Measurements from ENCODE around the gene RNF181. TPM values are rescaled to one million over a fixed set of nuclear protein-coding genes. Genes with fewer than 3 reads are reported as not detected.

Gene RNF181
- total and polyA plus RNA-seq, 2 of the 13 experiments (the other 11 are each of a cell fraction or from before 2014, with no cell fraction given), result 224 to 578 TPM

GRCh38 chr2:85602476-85603234 lies 7.1 kb downstream of the RNF181 start, which contains the start of gene TMEM150A (continued):
- TF ChIP-seq ZNF275 (CRISPR knock-in tag; IDR thresholded peaks at IDR 0.05; ENCODE audit: borderline replicate concordance) (no peak; the same call in 1 of the 2 replicates), ZNF562 (CRISPR knock-in tag; IDR thresholded peaks at IDR 0.05; ENCODE audit: borderline replicate concordance) (no peak), IRF2 (CRISPR knock-in tag; IDR thresholded peaks at IDR 0.05) (peak; percentile 78), DDIT3 (CRISPR knock-in tag; IDR thresholded peaks at IDR 0.05) (no peak), SAP130 (CRISPR knock-in tag; IDR thresholded peaks at IDR 0.05; ENCODE audit: low read depth) (peak; percentile 89), KDM5B (CRISPR knock-in tag; IDR thresholded peaks at IDR 0.05; ENCODE audit: borderline replicate concordance) (peak; percentile 89), MED1 (CRISPR knock-in tag; IDR thresholded peaks at IDR 0.05) (peak; percentile 61), ZNF30 (CRISPR knock-in tag; IDR thresholded peaks at IDR 0.05) (0 out of 2 replicates have a peak, but pooled peaks have one; percentile 59)
- TF ChIP-seq, protein P1, sequence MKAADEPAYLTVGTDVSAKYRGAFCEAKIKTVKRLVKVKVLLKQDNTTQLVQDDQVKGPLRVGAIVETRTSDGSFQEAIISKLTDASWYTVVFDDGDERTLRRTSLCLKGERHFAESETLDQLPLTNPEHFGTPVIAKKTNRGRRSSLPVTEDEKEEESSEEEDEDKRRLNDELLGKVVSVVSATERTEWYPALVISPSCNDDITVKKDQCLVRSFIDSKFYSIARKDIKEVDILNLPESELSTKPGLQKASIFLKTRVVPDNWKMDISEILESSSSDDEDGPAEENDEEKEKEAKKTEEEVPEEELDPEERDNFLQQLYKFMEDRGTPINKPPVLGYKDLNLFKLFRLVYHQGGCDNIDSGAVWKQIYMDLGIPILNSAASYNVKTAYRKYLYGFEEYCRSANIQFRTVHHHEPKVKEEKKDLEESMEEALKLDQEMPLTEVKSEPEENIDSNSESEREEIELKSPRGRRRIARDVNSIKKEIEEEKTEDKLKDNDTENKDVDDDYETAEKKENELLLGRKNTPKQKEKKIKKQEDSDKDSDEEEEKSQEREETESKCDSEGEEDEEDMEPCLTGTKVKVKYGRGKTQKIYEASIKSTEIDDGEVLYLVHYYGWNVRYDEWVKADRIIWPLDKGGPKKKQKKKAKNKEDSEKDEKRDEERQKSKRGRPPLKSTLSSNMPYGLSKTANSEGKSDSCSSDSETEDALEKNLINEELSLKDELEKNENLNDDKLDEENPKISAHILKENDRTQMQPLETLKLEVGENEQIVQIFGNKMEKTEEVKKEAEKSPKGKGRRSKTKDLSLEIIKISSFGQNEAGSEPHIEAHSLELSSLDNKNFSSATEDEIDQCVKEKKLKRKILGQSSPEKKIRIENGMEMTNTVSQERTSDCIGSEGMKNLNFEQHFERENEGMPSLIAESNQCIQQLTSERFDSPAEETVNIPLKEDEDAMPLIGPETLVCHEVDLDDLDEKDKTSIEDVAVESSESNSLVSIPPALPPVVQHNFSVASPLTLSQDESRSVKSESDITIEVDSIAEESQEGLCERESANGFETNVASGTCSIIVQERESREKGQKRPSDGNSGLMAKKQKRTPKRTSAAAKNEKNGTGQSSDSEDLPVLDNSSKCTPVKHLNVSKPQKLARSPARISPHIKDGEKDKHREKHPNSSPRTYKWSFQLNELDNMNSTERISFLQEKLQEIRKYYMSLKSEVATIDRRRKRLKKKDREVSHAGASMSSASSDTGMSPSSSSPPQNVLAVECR (CRISPR knock-in tag; IDR thresholded peaks at IDR 0.05; ENCODE audit: borderline replicate concordance), result peak; percentile 90
- TF ChIP-seq, protein P2, sequence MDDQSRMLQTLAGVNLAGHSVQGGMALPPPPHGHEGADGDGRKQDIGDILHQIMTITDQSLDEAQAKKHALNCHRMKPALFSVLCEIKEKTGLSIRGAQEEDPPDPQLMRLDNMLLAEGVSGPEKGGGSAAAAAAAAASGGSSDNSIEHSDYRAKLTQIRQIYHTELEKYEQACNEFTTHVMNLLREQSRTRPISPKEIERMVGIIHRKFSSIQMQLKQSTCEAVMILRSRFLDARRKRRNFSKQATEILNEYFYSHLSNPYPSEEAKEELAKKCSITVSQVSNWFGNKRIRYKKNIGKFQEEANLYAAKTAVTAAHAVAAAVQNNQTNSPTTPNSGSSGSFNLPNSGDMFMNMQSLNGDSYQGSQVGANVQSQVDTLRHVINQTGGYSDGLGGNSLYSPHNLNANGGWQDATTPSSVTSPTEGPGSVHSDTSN (CRISPR knock-in tag; IDR thresholded peaks at IDR 0.05; ENCODE audit: borderline replicate concordance), result no peak
- TF ChIP-seq, protein P3, sequence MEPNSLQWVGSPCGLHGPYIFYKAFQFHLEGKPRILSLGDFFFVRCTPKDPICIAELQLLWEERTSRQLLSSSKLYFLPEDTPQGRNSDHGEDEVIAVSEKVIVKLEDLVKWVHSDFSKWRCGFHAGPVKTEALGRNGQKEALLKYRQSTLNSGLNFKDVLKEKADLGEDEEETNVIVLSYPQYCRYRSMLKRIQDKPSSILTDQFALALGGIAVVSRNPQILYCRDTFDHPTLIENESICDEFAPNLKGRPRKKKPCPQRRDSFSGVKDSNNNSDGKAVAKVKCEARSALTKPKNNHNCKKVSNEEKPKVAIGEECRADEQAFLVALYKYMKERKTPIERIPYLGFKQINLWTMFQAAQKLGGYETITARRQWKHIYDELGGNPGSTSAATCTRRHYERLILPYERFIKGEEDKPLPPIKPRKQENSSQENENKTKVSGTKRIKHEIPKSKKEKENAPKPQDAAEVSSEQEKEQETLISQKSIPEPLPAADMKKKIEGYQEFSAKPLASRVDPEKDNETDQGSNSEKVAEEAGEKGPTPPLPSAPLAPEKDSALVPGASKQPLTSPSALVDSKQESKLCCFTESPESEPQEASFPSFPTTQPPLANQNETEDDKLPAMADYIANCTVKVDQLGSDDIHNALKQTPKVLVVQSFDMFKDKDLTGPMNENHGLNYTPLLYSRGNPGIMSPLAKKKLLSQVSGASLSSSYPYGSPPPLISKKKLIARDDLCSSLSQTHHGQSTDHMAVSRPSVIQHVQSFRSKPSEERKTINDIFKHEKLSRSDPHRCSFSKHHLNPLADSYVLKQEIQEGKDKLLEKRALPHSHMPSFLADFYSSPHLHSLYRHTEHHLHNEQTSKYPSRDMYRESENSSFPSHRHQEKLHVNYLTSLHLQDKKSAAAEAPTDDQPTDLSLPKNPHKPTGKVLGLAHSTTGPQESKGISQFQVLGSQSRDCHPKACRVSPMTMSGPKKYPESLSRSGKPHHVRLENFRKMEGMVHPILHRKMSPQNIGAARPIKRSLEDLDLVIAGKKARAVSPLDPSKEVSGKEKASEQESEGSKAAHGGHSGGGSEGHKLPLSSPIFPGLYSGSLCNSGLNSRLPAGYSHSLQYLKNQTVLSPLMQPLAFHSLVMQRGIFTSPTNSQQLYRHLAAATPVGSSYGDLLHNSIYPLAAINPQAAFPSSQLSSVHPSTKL (CRISPR knock-in tag; IDR thresholded peaks at IDR 0.05), result peak; percentile 23; the same call in 1 of the 2 replicates
- TF ChIP-seq, protein P4, sequence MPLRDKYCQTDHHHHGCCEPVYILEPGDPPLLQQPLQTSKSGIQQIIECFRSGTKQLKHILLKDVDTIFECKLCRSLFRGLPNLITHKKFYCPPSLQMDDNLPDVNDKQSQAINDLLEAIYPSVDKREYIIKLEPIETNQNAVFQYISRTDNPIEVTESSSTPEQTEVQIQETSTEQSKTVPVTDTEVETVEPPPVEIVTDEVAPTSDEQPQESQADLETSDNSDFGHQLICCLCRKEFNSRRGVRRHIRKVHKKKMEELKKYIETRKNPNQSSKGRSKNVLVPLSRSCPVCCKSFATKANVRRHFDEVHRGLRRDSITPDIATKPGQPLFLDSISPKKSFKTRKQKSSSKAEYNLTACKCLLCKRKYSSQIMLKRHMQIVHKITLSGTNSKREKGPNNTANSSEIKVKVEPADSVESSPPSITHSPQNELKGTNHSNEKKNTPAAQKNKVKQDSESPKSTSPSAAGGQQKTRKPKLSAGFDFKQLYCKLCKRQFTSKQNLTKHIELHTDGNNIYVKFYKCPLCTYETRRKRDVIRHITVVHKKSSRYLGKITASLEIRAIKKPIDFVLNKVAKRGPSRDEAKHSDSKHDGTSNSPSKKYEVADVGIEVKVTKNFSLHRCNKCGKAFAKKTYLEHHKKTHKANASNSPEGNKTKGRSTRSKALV (CRISPR knock-in tag; IDR thresholded peaks at IDR 0.05), result no peak
